Activated CD4-positive, alpha-beta T cell treated with anti-CD3 and anti-CD28 coated beads, Interleukin-2, amount 50 U/mL, for 16 hours (primary cell): Measurements from ENCODE around the gene OR4C15.

Experiments
- DNase-seq: peaks from one replicate; pipeline ENCODE4 v3.0.0-alpha.2; 2020

OR4C15 gene

GRCh38 chr11:55554169-55554568 is at the start of gene OR4C15:
OR4C15 (plus strand) TSS chr11:55554469; CDS start chr11:55554469, 0 bp downstream.
- no peak for DNase-seq

- DNase-seq = no peak
Observed at GRCh38 chr11:55571828-55572227, 17.6 kb downstream of the OR4C15 start, which contains the start of gene OR4C16. OR4C16 (plus strand) TSS chr11:55572128; CDS start chr11:55572128, 0 bp downstream.

- no peak for DNase-seq
Observed at GRCh38 chr11:55572548-55572947, 18.3 kb downstream of the OR4C15 start.
